HG03571 (cell line): ENCODE measurements around the gene BDH1.
"Not testable (repeated sequence)": the region's sequence is repeated elsewhere in the genome, so short reads cannot be mapped to it uniquely, and the experiment has no call there.

ENCODE experiments used
- ATAC-seq: cut with Tn5 transposase; IDR thresholded peaks from one replicate; pipeline ENCODE4 v1.9.1; 2021; ENCODE audit not compliant: unreplicated experiment

BDH1 gene

DNA sequence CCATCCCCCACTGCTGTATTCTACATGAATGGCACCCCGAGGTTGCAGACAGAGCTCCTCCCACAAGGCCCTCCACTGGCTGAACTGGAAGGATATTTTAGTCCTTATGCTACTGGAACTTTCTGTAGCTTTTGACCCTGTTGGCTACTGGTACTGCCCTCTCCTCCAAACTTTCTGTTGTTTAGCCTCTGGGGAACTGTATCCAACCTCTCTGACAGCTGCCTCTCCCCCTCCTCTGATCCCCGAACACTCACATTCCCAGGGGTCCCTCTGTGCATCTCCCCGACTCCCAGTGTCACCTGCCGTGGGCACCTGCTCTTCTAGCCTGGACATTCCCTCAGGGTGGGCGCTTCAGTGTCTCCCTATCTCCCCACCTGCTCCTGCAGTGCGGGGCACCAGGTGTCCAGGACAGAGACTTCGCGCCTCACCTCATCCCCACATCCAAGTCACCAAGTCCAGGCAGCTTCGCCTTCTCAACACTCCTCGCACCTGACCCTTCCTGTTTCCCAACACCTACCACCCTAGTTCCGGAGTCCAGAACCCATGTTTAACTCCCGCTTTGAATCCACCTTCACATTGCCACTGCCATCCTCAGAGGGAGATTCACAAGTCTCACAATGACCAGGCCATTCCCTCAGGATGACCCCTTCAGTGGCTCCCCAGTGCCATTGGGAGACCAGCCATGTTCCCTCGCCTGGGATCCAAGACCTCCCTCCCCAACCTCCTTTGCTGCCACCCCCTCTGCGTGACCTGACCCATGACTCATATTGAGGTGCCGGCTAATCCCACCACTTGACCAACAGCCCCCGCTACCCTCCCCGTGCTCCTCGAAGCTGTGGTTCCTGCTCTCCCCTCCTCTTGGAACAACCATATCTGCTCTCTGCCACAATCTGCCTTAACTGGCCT is 34.2 kb downstream of the BDH1 start:
- no peak for ATAC-seq

DNA sequence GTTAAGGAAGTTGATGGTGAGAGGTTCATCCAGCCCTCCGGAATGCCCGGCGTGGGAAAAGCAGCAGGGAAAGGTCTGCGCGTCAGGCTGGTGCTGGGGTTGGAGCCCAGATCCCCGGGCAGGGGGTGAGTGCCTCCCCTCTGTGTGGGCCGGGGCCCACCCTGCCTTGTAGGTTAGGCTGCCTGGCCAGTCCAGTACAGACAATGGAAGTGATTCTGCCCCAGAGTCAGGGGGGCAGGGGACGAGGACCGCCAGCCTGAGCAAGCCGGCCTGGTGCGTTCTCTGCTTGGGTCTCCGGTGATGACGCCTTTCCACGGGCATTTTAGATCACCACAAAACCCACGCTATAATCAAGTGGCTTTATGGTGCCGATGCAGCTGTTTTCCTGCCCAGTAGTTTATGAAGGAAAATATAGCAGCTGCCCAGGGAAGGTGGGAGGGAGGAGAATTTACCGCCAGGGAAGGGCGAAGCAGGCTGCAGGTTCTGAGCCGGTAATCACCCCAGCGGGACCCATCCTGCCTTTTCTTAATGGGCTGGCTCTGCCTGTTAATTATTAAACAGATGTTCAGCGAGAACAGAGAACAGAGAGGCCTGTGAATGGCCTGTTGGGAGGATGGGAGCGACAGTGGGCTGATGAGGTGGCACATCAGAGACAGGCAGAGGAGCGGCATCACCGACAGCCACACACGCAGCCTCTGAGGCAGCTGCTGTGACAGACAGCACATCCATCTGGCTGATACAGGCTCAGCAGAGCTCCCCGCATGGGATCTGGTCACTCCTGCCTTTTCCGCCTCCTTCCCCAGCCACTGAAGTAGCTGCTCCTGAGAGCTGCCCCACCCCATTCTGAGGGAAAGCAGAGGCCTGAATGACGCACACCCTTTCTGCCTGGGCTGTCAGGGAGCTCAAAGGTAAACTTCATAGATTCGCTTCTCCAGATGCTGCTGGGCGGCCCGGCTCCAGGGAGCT is 35.2 kb downstream of the BDH1 start:
- ATAC-seq: no peak

DNA sequence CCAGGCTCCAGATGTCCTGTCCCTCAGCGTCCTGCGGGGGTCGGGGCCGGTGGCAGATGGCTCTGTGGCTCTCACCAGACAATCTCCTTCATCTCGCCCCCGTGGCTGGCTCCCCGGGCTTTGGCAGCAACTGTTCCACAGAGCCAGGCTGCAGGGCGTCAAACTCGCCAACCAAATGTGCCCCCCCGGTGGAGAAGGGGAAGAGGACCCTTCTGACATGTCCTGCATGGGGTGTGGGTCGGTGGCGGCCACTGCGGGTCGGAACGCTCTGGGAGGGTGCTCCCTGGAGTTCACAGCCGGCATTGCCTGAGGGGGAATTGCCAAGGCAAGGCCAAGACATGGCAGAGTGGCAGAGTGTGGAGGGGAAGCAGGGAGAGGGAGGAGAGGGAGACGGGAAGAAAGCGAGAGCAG is 36.0 kb downstream of the BDH1 start:
- ATAC-seq: no peak

DNA sequence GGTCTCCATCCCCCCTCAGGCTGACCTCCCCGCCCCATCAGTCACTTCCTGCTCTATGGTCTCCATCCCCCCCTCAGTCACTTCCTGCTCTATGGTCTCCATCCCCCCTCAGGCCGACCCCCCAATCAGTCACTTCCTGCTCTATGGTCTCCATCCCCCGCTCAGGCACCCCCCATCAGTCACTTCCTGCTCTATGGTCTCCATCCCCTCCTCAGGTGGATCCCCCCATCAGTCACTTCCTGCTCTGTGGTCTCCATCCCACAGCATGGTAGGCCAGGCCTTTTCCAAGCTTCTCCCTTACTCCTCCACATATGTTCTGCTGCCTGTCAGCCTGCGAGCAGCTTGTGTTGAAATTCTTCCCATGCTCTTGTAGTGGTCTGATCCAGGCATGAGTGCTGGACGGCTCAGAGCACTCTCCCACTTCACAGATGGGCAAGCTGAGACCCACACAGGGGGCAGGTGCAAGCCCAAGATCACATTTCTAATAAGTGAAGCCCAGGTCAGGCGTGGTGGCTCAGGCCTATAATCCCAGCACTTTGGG is 36.8 kb downstream of the BDH1 start:
- ATAC-seq: no peak

DNA sequence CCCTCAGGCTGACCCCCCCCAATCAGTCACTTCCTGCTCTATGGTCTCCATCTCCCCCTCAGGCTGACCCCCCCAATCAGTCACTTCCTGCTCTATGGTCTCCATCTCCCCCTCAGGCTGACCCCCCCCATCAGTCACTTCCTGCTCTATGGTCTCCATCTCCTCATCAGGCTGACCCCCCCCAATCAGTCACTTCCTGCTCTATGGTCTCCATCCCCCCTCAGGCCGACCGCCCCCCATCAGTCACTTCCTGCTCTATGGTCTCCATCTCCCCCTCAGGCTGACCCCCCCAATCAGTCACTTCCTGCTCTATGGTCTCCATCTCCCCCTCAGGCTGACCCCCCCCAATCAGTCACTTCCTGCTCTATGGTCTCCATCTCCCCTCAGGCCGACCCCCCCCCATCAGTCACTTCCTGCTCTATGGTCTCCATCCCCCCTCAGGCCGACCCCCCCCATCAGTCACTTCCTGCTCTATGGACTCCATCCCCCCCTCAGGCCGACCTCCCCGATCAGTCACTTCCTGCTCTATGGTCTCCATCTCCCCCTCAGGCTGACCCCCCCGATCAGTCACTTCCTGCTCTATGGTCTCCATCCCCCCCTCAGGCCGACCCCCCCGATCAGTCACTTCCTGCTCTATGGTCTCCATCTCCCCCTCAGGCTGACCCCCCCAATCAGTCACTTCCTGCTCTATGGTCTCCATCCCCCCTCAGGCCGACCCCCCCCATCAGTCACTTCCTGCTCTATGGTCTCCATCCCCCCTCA is 37.7 kb downstream of the BDH1 start:
- not testable (repeated sequence) for ATAC-seq

DNA sequence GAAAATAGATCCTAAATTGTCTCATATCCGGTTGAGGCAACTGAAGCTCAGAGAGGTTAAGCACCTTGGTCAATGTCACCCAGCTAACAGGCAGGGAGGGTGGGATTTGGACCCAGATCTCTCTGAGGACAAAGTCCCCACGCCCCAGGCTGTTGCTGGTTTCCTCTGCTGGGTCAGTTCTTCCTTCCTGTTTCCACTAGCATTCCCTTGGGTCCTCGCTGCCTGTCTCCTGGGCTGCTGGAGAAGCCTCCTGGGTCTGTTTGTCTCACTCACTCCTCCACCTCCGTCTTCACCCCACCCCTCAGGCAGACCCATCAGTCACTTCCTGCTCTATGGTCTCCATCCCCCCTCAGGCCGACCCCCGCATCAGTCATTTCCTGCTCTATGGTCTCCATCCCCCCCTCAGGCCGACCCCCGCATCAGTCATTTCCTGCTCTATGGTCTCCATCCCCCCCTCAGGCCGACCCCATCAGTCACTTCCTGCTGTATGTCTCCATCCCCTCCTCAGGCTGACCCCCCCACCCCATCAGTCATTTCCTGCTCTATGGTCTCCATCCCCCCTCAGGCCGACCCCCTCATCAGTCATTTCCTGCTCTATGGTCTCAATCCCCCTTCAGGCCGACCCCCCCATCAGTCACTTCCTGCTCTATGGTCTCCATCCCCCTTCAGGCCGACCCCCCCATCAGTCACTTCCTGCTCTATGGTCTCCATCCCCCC is 38.7 kb downstream of the BDH1 start:
- ATAC-seq: not testable (repeated sequence)

DNA sequence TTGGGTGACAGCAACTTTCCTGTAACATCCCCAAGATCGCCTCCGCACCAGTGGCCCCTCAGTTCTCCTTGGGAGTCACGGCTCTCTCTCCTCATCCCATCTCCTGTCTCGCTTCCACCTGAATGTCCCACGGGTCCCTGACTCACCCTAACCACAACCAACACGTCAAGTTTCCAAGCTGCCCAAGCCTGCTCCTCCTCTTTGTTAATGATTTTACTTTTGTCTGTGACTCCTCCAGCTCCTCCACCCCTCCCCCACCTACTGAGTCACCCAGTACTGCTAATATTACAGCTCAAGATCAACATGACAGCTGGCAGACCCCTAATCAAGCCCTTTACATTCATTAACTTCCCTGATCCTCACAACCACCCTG is 39.3 kb downstream of the BDH1 start:
- ATAC-seq: no peak

DNA sequence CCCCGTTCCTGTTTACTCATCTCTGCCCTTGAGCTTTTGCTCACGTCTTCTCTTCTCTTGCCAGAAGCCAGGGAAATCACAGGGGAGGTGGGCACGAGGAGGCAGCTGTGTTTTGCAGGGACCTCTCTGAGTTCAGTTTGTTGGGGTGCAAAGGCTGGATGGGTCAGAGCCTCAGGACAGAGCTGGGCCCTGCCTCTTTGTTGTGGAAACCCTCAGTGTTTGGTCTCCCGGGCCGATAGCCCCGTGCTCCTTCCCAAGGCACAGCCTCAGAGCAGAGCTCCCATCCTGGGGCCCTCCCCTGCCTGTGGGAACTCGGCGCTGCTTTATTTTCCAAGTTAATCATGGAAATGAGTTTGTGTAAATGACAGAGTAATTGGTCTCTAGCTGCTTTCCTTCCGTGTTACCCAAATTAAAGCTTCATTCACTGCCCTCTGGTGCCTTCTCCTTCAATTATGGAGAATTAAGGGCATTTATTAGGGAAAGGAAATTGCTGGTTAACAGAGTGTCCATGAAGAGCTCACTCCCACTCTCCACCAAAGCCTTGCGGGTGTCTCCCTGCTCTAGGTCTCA is 40.9 kb downstream of the BDH1 start:
- no peak for ATAC-seq

DNA sequence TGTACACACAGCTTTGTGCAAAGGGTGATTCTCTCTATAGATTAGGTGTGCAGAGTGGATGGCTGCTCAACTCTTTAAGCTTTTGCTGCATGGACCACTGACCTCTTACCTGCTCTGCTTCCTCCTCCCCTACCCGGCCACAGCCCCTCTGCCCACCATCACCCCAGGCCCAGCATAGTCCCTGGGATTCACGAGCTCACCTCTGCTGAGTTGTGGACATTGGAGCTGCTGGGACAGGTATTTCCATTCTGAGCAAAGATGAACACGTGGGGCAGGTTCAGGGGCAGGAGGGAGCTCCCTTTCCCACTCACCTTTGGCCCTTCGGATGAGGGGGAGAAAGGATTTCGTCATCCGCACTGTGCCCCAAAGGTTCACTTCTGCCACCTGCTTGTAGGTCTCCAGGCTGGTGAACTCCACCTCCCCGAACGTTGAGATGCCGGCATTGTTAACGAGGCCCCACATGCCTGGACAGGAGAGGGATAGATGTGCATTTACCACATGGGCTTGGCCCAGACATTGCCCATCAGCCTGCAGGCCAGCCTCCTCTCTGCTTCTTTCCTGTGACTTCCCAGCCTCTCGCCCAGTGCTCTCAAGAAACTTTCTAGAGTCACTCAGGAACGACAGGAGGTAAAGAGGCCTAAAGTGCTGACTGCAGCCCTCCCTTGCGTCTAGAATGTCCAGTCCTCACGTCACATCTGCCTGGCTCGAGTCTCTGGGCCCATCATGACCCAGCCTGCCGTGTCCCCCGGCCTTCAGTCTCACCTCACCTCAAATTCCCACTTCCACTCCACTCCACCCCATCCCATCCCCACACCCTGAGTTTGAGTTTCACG is 41.6 kb downstream of the BDH1 start:
- ATAC-seq: no peak

DNA sequence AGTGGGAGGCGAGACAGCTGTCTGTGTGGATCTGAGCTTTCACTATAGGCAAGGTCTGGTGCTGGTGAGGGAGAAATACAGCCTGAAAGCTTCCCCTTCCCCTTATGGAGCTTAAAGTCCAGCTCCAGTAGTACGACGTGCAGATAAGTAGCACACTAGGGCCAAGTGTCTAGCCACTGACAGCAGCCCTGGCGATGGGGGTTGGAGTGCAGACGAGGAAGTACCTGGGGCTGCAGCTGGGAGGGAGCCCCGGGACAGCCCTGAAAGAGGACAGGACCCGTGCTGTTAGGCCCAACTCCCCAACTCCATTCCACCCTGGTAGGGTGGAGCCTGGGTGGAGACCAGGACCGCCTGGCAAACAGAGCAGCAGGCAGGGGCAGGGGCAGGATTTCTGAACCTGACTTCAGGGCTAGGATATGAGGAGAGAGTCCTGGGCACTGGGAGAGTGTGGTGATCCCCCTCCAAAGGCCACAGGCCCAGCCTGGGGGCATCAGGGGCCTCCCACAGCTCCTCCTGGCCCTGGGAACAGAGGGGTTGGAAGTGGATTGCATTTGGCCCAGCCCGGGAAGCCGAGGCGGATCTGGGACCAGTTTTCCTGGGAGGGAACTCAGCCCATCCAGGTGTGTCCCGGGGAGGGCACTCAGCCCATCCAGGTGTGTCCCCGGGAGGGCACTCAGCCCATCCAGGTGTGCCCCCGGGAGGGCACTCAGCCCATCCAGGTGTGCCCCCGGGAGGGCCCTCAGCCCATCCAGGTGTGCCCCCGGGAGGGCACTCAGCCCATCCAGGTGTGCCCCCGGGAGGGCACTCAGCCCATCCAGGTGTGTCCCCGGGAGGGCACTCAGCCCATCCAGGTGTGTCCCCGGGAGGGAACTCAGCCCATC is 42.8 kb downstream of the BDH1 start:
- ATAC-seq: no peak

DNA sequence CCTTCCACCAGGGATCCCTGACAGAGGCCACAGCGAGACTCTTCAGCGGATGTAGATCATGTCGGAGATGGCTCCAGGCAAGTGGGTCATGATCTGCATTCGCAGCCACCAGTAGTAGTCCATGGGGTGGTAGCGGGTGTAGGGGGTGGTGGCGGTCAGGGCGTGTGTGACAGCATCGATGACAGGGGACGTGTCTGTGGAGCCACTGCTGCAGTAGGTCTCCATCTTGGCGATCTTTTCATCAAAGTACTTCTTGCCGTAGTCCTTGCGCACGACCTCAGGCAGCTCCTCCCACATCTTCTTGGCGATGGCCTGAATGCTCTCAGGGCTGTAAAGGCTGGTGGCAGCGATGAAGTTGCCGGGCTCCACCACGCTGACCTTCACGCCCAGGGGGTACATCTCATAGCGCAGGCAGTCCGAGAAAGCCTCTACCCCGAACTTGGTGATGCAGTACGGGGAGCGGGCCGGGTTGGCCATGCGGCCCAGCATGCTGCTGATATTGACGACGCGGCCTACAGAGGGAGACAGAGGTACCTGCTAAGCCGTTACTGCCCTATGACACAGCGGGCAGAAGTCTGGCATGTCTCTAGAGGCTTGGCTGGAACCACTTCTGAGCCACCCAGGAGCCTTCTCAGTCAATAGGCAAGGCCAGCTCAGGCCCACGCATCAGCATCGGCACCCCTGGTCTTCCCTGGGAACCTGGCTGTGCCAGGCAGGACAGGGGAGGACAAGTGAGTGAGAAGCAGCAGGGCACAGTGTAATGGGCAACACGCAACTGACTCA is 43.7 kb downstream of the BDH1 start:
- ATAC-seq: no peak

DNA sequence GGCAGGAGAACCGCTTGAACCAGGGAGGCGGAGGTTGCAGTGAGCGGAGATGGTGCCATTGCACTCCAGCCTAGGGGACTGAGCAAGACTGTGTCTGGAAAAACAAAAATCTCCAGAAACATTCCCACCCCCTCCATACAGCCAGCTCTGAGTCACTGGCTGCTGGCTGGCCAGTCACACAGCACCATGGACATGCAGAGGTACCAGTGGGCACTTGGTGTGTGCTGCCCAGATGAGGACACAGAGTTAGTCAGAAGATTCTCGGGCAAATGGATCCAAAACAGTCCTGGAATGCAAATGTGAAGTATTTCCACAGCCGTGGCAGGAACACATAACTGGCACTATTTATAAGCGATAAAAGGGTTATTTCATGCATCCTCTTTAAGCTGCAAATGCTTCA is 44.6 kb downstream of the BDH1 start:
- ATAC-seq: no peak

DNA sequence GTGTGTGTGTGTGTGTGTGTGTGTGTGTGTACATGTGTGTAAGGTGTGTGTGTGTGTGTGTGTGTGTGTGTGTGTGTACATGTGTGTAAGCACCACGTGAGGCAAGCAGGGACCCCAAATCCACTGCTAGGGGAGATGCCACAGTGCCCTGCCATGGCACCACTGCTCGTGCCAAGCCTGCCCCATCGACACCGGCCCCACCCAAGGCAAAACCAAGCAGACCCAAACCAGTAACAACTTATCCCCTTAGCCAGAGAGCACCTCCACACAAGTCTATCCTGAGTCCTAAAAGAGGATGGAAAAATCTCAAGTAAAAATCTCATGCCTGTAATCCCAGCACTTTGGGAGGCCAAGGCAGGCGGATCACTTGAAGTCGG is 45.1 kb downstream of the BDH1 start:
- ATAC-seq: no peak

DNA sequence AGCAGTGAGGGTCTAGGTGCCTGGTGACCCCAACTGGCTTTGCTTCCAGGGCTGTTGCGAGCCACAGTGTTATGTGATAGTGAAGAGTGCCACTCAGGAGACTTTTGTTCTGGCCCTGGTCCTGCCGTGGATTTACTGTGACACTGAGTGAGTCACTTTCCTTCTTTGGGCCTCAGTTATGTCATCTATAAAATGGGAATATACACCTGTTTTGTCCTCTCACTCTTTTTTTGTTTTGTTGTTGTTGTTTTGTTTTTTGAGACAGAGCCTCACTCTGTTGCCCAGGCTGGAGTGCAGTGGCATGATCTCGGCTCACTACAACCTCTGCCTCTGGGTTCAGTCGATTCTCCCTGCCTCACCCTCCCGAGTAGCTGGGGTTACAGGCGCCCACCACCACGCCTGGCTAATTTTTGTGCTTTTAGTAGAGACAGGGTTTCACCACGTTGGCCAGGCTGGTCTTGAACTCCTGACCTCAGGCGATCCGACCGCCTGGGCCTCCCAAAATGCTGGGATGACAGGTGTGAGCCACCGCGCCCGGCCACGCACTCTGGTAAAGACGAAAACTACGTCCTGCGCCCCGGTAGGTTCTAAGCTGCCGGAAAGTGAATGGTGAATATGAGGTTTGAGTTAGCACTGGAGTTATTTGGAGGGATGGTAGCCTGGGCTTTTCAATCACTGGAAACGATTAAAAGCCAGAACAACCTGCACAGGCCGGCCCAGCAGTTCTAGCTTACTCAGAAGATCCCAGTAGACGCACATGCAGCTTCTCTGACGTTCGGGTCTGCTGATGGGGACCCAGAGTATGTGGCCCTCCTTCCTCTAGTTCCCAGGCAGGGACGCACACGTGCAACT is 46.6 kb downstream of the BDH1 start:
- no peak for ATAC-seq

DNA sequence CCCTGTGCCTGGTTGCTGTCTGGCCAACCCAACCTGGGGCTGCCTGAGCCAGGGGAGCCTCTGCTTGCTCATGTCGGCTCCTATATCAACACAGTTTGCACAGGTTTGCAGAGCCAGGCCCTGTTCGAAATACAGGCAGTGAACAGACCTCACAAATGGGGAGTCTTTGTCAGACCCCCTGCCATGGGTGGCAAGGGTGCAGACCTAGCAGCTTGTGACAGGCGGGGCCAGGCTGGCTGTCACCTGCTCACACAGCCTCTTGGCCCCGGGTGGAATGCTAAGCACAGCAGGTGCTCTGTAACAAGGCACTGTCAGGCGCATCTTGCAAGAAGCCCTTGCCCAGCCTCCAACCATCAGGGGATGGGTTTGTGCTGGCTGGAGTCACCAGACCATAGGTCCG is 47.3 kb downstream of the BDH1 start:
- ATAC-seq: no peak

DNA sequence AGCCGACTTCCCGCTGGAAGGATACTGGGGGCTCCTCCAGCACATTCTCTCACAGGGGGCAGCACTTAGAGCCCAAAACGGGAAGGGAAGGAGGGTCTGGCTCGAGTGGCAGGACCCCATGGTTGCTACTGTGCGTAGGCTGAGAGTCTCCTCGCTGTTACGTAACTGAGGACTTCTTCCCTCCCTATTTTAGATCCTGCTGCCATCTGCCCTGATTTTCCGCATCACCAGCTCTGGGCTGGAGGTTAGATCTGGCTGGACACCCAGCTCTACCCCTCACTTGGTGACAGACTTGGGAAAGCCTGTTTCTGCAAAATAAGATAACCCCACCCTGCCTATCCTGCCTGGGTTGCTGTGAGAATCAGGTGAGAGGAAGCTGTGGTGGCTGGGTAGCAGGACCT is 47.7 kb downstream of the BDH1 start:
- no peak for ATAC-seq
